ENCODE results near the gene RASAL2. TPM values are rescaled to one million over a fixed set of nuclear protein-coding genes. Genes with fewer than 3 reads are reported as not detected.
A peak's percentile ranks its signal among the peaks of the same experiment; 100 is the strongest.
"Not testable (repeated sequence)": the region's sequence is repeated elsewhere in the genome, so short reads cannot be mapped to it uniquely, and the experiment has no call there.

Gene RASAL2
- total RNA-seq, 2 donors from 2014 or later: not detected

GRCh38 chr1:178500936-178501554 lies 407.1 kb downstream of the RASAL2 start:
- no peaks in the 10 kb centered on the region for H3K36me3 Mint-ChIP-seq
- no peak overlapping the region for H3K4me3 Mint-ChIP-seq
- no peaks in the 10 kb centered on the region for H3K27me3 Mint-ChIP-seq
- no peaks in the 10 kb centered on the region for H3K9me3 Mint-ChIP-seq
- H3K27ac Mint-ChIP-seq: no peak overlapping the region
- ATAC-seq: no peak
- H3K4me1 Mint-ChIP-seq (ENCODE audit: low read depth in 2 of 2): no peaks in the 10 kb centered on the region
- DNase-seq (ENCODE audit: low spot score): peak; percentile 44

GRCh38 chr1:178501705-178502329 lies 407.9 kb downstream of the RASAL2 start:
- H3K4me3 Mint-ChIP-seq: no peak overlapping the region
- H3K9me3 Mint-ChIP-seq: no peaks in the 10 kb centered on the region
- H3K27me3 Mint-ChIP-seq: no peaks in the 10 kb centered on the region
- no peak overlapping the region for H3K27ac Mint-ChIP-seq
- DNase-seq (ENCODE audit: low spot score) (peak; percentile 78), ATAC-seq (peak; percentile 55 to 57)
- H3K4me1 Mint-ChIP-seq (ENCODE audit: low read depth in 2 of 2): no peaks in the 10 kb centered on the region
- no peaks in the 10 kb centered on the region for H3K36me3 Mint-ChIP-seq

DNA sequence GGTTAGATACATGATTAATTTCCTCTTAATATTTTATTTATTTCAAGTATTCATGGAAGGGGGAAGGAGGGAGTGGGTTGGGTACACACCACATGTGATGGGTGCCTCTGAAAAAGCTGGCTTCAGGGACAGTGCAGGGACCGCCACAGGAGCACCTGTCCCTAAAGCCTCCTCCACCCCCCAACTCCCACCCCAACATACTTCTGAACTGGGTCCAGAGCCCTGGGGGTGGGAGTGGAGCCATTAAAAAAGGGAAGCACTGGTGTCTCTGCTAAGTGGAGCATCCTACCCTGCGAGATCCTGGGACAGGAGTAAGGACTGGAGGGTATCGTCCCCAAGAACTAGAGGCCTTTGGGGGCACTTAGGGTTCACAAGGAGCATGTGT lies 408.4 kb downstream of the RASAL2 start:
- Mint-ChIP-seq H3K27ac (no peak overlapping the region), H3K4me1 (ENCODE audit: low read depth in 2 of 2) (no peaks in the 10 kb centered on the region), H3K36me3 (no peaks in the 10 kb centered on the region), H3K27me3 (no peaks in the 10 kb centered on the region), H3K9me3 (no peaks in the 10 kb centered on the region), H3K4me3 (no peak overlapping the region)
- DNase-seq (ENCODE audit: low spot score) (peak; percentile 5), ATAC-seq (no peak)

GRCh38 chr1:178502856-178503255 lies 409.0 kb downstream of the RASAL2 start:
- peak; percentile 44 for DNase-seq (ENCODE audit: low spot score)
- H3K36me3 Mint-ChIP-seq: no peaks in the 10 kb centered on the region
- no peaks in the 10 kb centered on the region for H3K27me3 Mint-ChIP-seq
- no peak overlapping the region for H3K27ac Mint-ChIP-seq
- no peak overlapping the region for H3K4me3 Mint-ChIP-seq
- ATAC-seq: no peak
- H3K9me3 Mint-ChIP-seq: no peaks in the 10 kb centered on the region
- no peaks in the 10 kb centered on the region for H3K4me1 Mint-ChIP-seq (ENCODE audit: low read depth in 2 of 2)

GRCh38 chr1:178503316-178503715 lies 409.4 kb downstream of the RASAL2 start:
- H3K27ac Mint-ChIP-seq; H3K4me3 Mint-ChIP-seq; H3K4me1 Mint-ChIP-seq (ENCODE audit: low read depth in 2 of 2): not testable (repeated sequence)

DNA sequence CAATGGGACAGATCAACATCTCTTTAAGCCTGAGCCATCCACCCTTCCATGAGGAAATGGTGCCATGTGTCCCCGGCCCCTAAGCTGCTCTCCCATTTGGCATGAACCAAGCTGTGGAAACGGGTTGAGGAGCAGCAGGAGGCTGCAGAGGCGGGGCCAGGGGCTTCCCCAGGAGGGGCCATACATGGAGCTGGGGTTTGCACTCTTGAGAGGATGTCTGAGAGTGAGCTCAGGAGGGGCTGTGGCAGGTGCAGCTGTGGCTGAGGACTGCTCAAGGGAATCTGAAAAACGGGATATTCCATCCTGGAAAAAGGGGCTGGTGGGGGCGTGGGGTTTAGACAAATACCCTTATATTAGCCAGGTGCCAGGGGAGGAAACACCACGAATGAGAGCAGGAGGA lies 409.9 kb downstream of the RASAL2 start:
- H3K27ac Mint-ChIP-seq: no peak overlapping the region
- H3K27me3 Mint-ChIP-seq: no peaks in the 10 kb centered on the region
- no peak for ATAC-seq

More at GRCh38 chr1:178503316-178503715, 409.4 kb downstream of the RASAL2 start:
- H3K27me3 Mint-ChIP-seq, H3K36me3 Mint-ChIP-seq, ATAC-seq, H3K9me3 Mint-ChIP-seq: not testable (repeated sequence)
- peak; percentile 31 for DNase-seq (ENCODE audit: low spot score)

GRCh38 chr1:178504286-178504685 lies 410.4 kb downstream of the RASAL2 start:
- no peaks in the 10 kb centered on the region for H3K4me1 Mint-ChIP-seq (ENCODE audit: low read depth in 2 of 2)
- H3K36me3 Mint-ChIP-seq: no peaks in the 10 kb centered on the region
- no peaks in the 10 kb centered on the region for H3K9me3 Mint-ChIP-seq
- no peak overlapping the region for H3K27ac Mint-ChIP-seq
- DNase-seq (ENCODE audit: low spot score): peak; percentile 48
- no peak overlapping the region for H3K4me3 Mint-ChIP-seq
- no peaks in the 10 kb centered on the region for H3K27me3 Mint-ChIP-seq
- no peak for ATAC-seq

More for the DNA sequence above, 409.9 kb downstream of the RASAL2 start:
- no peak overlapping the region for H3K4me3 Mint-ChIP-seq
- H3K36me3 Mint-ChIP-seq: no peaks in the 10 kb centered on the region
- H3K9me3 Mint-ChIP-seq: no peaks in the 10 kb centered on the region
- DNase-seq (ENCODE audit: low spot score): peak; percentile 10
- no peaks in the 10 kb centered on the region for H3K4me1 Mint-ChIP-seq (ENCODE audit: low read depth in 2 of 2)

- peak; percentile 13 for DNase-seq (ENCODE audit: low spot score)
- no peaks in the 10 kb centered on the region for H3K9me3 Mint-ChIP-seq
- H3K27ac Mint-ChIP-seq: no peak overlapping the region
- H3K27me3 Mint-ChIP-seq: no peaks in the 10 kb centered on the region
- no peak overlapping the region for H3K4me3 Mint-ChIP-seq
- H3K4me1 Mint-ChIP-seq (ENCODE audit: low read depth in 2 of 2): no peaks in the 10 kb centered on the region
- ATAC-seq: no peak
- H3K36me3 Mint-ChIP-seq: no peaks in the 10 kb centered on the region
Measured at GRCh38 chr1:178506177-178506576, 412.3 kb downstream of the RASAL2 start.

GRCh38 chr1:178506669-178507068 lies 412.8 kb downstream of the RASAL2 start:
- Mint-ChIP-seq H3K9me3 (no peaks in the 10 kb centered on the region), H3K36me3 (no peaks in the 10 kb centered on the region), H3K27ac (no peak overlapping the region), H3K27me3 (no peaks in the 10 kb centered on the region), H3K4me1 (ENCODE audit: low read depth in 2 of 2) (no peaks in the 10 kb centered on the region), H3K4me3 (no peak overlapping the region)
- ATAC-seq (no peak), DNase-seq (ENCODE audit: low spot score) (peak; percentile 39)

GRCh38 chr1:178509414-178510007 lies 415.6 kb downstream of the RASAL2 start:
- ATAC-seq (no peak), DNase-seq (ENCODE audit: low spot score) (peak; percentile 20)
- Mint-ChIP-seq H3K27me3 (peaks cover 0 to 3% of the 10 kb centered on the region in 2 donors), H3K27ac (no peak overlapping the region), H3K36me3 (no peaks in the 10 kb centered on the region), H3K9me3 (no peaks in the 10 kb centered on the region), H3K4me3 (no peak overlapping the region), H3K4me1 (ENCODE audit: low read depth in 2 of 2) (no peaks in the 10 kb centered on the region)

GRCh38 chr1:178510155-178510554 lies 416.3 kb downstream of the RASAL2 start:
- Mint-ChIP-seq H3K27ac (no peak overlapping the region), H3K27me3 (peaks cover 0 to 3% of the 10 kb centered on the region in 2 donors), H3K9me3 (no peaks in the 10 kb centered on the region), H3K4me3 (no peak overlapping the region), H3K4me1 (ENCODE audit: low read depth in 2 of 2) (no peaks in the 10 kb centered on the region), H3K36me3 (no peaks in the 10 kb centered on the region)
- no peak for ATAC-seq
- peak; percentile 22 for DNase-seq (ENCODE audit: low spot score)

DNA sequence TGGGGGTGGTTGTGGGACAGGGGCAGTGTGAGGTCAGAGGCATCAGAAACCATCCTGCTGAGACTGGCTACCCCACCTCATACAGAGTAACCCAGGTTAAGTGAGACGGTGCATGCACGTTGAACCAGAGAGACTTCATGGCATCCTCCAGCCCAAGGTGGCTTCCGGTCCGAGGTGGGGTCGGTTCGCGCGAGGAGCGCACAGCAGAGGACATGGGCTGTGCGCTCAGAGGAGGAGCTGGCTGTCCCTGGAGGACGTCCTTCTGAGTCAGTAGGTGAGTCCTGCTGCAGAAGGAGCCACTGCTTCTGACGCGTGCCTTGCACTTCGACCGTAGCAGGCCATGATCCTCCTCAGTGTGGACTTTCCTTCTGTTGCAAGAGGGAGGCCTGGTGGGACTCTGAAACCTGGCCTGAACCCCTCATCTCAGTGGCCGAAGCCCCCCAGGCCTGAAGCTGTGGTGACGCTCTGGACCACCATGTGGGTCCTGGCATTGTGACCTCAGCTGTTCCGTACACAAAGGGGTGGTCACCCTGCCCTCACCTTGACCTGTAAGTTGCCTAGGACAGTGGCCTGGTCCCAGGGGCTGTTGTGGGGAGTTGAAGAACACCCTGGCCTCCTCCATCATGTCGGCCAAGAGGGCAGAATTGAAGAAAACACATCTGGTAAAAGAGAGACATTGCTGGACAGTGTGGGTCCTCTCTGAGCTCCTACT lies 418.8 kb downstream of the RASAL2 start, which contains the start of gene TEX35:
TSS of gene TEX35 (plus strand) at position 544 of the 712 bp plus-strand sequence. CDS start at position 624, 80 bp downstream.
- peaks cover 0 to 5% of the 10 kb centered on the region in 2 donors for H3K27me3 Mint-ChIP-seq
- no peak within 1 kb of the TSS for H3K27ac Mint-ChIP-seq
- H3K4me3 Mint-ChIP-seq: no peak within 1 kb of the TSS
- DNase-seq (ENCODE audit: low spot score) (no peak), ATAC-seq (no peak)
- H3K36me3 Mint-ChIP-seq: no peaks in the 10 kb centered on the region
- no peaks in the 10 kb centered on the region for H3K9me3 Mint-ChIP-seq
- no peaks in the 10 kb centered on the region for H3K4me1 Mint-ChIP-seq (ENCODE audit: low read depth in 2 of 2)

- no peak overlapping the region for H3K4me3 Mint-ChIP-seq
- ATAC-seq (no peak), DNase-seq (ENCODE audit: low spot score) (no peak)
- H3K9me3 Mint-ChIP-seq: no peaks in the 10 kb centered on the region
- H3K4me1 Mint-ChIP-seq (ENCODE audit: low read depth in 2 of 2): no peaks in the 10 kb centered on the region
- H3K27ac Mint-ChIP-seq: no peak overlapping the region
- H3K36me3 Mint-ChIP-seq: no peaks in the 10 kb centered on the region
- peaks cover 1 to 5% of the 10 kb centered on the region in 2 donors for H3K27me3 Mint-ChIP-seq
Measured at GRCh38 chr1:178513278-178513983, 419.5 kb downstream of the RASAL2 start.

Data from natural killer cell treated with Interleukin-12 subunit alpha and Interleukin-12 subunit beta and Interleukin-15 and Interleukin-18, amount 100 ng/mL, for 72 hours (primary cell).